Rectal smooth muscle tissue (tissue), 1 donor: ENCODE data around the gene TNFRSF6B.
A peak's percentile ranks its signal among the peaks of the same experiment; 100 is the strongest.

Experiments used
- H3K27ac ChIP-seq: one replicate; pipeline ENCODE4 v1.7.0; 2013; ENCODE audit warnings: low read depth, low read length, inconsistent platforms
- H3K27me3 ChIP-seq: one replicate; pipeline ENCODE4 v1.7.0; 2013; ENCODE audit warnings: low read length; ENCODE audit not compliant: control insufficient read depth, insufficient read depth
- H3K36me3 ChIP-seq: one replicate; pipeline ENCODE4 v1.7.0; 2013; ENCODE audit warnings: low read length; ENCODE audit not compliant: control insufficient read depth, insufficient read depth
- H3K4me1 ChIP-seq: one replicate; pipeline ENCODE4 v1.7.0; 2013; ENCODE audit warnings: low read length; ENCODE audit not compliant: control insufficient read depth, insufficient read depth
- H3K4me3 ChIP-seq: one replicate; pipeline ENCODE4 v1.7.0; 2013; ENCODE audit warnings: low read length
- H3K9ac ChIP-seq: one replicate; pipeline ENCODE4 v1.7.0; 2013; ENCODE audit warnings: low read length

Gene TNFRSF6B

DNA sequence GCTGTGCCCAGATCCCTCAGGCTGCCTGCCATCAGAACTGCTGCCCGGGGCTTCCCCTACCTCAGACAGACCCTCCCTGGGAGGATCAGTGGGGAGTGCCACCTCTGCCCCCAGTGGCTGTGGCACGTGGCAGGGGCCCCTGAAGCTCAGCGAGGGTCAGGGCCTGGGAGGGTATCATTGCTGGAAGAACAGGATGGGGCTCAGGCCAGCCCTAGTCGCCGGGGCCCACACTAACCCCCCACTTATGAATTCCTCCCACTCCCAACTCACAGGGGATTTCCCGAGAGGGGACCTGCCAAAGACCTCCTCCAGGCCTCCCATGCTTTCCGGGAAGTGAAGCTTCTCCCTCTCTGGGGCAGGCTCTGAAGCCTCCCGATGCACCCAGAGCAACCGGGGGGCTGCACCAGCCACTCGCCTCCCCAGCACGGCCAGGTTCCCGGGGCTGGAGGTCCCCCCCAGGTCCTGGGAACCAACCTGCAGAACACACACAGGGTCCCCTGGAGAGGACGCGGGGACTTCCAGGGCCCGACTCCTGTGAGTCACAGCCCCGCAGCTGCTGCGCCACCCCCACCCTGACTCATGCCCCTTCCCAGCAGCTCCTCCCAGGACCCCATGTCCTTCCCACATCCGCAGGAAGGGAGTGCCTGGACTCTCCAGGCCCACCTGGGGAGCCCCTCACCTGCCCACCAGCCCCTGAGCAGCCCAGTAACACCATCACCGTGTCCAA lies 2.5 kb downstream of the TNFRSF6B start:
- no peaks in the 10 kb centered on the region for H3K27me3 ChIP-seq
- peaks cover 4% of the 10 kb centered on the region for H3K4me1 ChIP-seq
- no peak overlapping the region for H3K4me3 ChIP-seq
- H3K36me3 ChIP-seq, result no peaks in the 10 kb centered on the region
- H3K9ac ChIP-seq, result no peak overlapping the region
- H3K27ac ChIP-seq, result peak overlapping the region; percentile 21

DNA sequence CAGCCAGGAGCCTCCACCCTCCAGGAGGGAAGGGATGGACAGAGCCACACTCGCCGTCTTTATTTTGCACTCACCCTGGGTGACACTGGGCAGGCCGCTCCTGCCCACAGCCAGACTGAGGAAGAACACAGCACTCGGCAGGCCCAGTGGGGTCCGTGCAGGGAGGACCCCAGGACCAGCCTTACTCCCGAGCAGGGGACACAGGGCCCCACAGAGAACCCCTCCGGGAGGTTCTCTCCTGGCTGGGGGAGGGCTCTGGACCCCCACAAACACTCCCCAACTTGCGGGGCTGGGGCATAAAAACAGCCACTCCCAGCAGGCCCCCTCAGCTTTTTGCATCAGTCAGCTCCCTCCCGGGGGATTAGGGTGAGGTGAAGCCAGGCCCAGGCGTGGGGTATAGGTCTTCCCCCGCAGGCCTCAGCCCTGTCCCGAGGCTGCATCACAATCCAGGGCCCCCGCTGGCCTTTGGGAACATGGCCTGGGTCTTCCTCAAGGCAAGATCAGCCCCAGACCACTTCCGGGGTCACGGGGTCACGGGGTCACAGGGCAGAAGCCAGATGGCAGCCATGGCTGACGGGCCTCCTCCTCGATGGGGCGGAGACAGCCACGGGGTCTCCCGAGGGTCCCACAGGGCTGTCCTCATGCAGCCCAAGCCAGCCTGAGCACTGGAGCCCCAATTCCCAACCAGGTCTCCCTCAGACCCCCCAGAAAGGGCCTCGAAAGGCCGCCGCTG lies 3.2 kb downstream of the TNFRSF6B start:
- Histone ChIP-seq H3K9ac (no peak overlapping the region), H3K27me3 (no peaks in the 10 kb centered on the region), H3K4me3 (no peak overlapping the region), H3K4me1 (peaks cover 4% of the 10 kb centered on the region), H3K36me3 (peaks cover 6% of the 10 kb centered on the region), H3K27ac (peak overlapping the region; percentile 21)

DNA sequence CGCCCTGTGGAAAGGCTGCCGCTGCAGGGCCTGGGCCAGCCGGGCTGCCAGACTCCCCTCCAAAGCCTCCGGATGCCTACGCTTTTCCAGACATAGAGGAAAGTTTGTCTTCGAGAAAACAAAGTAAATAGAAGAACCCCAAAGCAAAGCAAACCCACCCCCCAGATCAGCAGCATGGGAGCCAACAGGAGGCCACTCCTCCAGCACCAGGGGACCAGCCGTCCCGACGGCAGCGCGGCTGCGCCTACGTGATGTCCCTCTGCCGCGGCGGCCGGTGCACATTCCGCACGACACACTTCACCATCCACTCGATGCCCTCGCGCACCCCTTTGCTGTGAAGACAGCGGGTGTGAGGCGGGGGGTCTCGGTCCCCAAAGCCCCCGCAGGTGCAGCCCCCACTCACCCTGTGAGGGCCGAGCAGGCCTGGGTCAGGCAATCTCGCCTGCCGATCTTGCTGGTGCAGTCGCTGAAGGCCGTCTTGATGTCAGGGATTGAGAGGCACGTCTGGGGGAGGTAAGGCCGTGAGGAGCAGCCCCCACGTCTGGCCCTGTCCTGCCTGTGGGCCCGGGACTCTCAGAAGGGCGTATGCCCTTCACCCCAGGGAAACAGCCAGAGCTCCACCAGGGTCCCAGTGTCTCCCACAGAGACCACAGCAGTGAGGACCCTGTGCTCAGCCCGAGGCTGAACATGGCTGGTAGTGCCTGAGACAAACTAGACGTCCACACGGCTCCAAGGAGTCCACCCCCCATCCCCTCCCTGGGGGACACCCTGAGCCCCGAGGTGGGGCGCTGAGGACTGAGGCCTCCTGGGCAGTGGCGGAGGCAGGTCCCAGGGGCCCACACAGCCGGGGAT lies 4.0 kb downstream of the TNFRSF6B start:
- H3K9ac ChIP-seq, result no peak overlapping the region
- no peaks in the 10 kb centered on the region for H3K27me3 ChIP-seq
- H3K4me1 ChIP-seq, result peaks cover 4% of the 10 kb centered on the region
- H3K4me3 ChIP-seq, result no peak overlapping the region
- no peak overlapping the region for H3K27ac ChIP-seq
- H3K36me3 ChIP-seq, result peaks cover 13% of the 10 kb centered on the region

DNA sequence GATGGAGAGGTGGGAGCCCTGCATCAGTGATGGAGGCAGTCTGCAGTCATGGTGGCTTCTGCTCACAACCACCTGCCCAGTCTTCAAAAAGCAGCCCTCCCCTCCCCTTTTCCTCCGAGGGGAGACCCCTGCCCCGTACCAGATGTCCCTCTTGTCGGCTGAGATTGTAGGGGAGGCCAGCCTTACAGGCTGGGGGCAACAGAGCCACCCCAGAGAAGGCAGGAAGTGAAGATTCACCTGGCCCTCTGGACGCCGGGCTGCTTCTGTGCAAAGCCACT lies 4.5 kb downstream of the TNFRSF6B start:
- peaks cover 4% of the 10 kb centered on the region for H3K4me1 ChIP-seq
- no peak overlapping the region for H3K9ac ChIP-seq
- no peak overlapping the region for H3K27ac ChIP-seq
- H3K27me3 ChIP-seq, result no peaks in the 10 kb centered on the region
- H3K36me3 ChIP-seq, result peaks cover 13% of the 10 kb centered on the region
- H3K4me3 ChIP-seq, result no peak overlapping the region

DNA sequence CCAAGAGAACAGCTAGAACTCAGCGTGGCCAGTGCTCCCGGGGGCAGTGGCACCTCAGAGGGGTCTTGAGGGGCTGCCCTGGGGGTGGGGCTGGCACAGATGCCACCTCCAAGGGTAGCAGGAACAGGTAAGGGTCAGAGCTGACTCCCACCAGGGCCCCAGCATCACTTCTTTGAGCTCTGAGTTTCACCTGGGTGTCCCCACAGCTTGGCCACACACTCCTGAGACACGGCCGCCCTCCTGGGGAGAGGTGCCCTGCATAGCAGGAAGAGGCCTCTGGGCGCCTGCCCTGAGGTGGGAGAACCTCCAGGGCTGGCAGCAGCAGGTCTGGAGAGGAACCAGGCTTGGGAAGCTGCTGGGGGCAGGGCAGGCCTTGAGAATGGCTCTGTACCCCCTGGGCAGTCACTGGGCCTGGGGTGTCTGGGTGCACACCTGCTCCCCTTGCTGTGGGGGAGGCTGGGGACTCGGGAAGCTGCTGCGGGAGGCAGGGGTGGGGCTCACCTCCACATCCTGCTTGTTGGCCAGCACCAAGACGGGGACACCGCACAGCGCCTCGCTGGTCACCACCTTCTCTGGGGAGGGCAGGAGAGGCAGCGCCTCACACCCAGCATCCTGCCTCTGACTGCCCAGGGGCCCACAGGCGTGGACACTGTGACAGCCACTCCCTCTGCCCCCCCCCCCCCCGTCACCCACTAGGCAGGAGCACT lies 5.0 kb downstream of the TNFRSF6B start:
- H3K9ac ChIP-seq, result no peak overlapping the region
- H3K36me3 ChIP-seq, result peaks cover 13% of the 10 kb centered on the region
- H3K27ac ChIP-seq, result no peak overlapping the region
- no peak overlapping the region for H3K4me3 ChIP-seq
- no peaks in the 10 kb centered on the region for H3K27me3 ChIP-seq
- H3K4me1 ChIP-seq, result peaks cover 4% of the 10 kb centered on the region

DNA sequence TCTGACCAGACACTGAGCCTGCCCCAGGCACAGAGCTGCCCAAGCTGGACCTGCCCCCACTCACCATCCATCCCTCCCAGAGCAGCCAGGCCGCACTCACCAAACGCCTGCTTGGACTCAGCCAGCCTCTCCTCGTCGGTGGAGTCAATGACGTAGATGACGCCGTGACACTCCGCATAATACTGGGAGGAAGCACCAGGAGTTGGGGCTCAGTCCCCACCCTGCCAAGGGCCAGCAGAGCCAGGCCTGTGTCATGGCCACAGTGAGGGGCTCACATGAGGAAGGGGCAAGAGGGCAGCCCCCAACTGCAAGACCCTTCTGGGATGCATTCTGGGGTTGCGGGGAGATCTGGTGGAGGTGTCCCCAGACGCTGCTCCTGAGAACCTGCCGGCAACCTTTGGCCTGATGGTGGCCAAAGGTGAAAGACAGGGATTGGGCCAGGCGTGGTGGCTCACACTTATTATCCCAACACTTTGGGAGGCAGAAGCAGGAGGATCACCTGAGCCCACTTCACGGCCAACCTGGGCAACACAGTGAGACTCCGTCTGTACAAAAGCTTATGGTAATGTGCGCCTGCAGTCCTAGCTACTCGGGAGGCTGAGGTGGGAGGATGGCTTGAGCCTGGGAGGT lies 5.7 kb downstream of the TNFRSF6B start:
- Histone ChIP-seq H3K4me3 (no peak overlapping the region), H3K4me1 (peaks cover 7% of the 10 kb centered on the region), H3K9ac (no peak overlapping the region), H3K27me3 (no peaks in the 10 kb centered on the region), H3K27ac (no peak overlapping the region), H3K36me3 (peaks cover 13% of the 10 kb centered on the region)

DNA sequence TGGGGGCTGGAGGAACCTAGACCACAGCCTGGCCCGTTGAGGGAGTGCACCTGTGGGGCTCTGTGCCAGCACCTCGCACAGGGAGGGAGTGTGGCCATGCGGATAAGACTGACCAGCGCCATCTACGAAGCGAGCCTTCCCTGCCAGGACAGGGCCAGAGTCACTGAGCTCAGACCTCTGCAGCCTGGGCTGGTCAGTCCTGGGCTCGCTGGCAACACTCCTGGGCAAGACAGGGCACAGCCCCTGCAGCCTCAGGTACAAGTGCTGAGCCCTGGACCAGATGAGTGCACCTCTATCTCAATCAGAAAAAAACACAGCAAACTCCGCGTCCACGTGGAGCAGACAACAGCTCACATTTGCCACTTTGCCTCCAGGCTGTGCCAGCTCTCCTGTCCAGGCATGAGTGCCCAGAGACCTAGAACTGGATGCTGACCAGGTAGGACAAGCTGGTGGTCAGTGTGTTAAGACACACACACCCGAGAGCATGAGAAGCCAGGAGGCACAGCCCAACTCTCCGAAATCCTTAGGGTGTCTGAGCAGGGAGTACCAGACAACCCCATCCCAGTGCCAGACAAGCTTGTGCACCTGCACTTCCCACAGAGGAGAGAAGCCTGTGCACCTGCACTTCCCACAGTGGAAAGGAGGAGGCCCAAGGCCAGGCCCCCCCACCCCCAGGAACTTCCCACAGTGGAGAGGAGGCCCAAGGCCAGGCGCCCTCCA lies 6.5 kb downstream of the TNFRSF6B start:
- no peak overlapping the region for H3K9ac ChIP-seq
- H3K4me3 ChIP-seq, result no peak overlapping the region
- H3K27ac ChIP-seq, result no peak overlapping the region
- peaks cover 6% of the 10 kb centered on the region for H3K4me1 ChIP-seq
- H3K36me3 ChIP-seq, result peaks cover 13% of the 10 kb centered on the region
- H3K27me3 ChIP-seq, result no peaks in the 10 kb centered on the region

DNA sequence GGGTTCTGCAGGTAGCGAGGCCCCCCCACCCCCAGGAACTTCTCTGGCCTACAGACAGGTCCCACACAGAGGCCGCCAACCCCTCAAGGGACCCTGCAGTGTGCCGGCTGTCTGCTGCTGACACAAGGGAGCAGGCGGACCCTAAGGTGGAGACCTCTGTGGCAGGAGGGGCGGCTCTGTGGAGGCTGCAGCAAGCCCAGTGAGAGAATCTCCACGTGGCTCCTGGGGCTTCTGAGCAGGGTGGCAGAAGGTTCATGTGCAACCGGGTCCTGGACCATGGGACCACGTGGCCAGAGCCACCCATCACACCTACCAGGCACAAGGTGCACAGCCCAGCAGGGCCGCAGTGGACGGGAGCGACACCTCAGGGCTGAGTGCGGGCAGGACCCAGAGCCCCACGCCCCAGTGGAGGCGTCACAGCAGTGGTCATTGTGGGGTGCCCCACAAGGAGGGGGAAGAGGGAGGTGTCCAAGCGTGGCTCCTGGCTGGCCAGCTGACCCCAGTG lies 7.1 kb downstream of the TNFRSF6B start:
- Histone ChIP-seq H3K27ac (no peak overlapping the region), H3K36me3 (peaks cover 13% of the 10 kb centered on the region), H3K4me3 (no peak overlapping the region)

DNA sequence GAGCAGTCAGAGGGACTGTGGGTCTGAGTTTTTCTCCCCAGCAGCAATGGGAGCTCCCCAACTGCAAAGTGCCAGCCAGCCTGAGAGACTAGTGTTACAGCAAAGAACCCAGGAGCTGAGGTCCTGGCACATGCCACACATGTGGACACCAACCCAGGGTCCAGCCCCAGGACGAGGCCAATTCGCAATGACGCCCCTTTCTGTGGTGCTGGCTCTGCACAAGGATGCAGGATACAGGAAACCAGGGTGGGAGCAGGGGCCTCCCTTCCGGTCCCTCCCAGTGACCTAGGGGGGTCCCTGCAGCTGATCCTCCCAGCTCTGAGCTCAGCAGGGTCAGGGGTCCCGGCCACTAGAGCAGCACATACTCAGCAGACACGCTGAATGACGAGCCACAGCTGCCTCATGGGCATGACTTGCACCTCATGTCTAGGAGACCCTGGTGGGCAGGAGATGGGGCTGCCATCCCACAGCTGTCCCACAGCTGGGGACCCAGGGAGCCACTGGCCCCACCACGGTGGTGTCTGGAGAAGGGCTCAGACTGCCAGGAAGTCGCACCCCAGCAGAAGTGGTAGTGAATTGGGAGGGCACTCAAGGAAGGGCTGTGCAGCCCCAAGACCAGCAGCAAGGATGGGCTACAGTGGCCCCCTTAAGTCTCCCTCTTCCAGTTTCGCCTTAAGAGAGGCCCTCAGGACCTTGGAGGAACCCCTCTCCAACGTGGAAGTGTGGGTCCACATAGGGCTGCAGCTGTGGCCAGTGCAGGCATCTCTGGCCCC lies 7.7 kb downstream of the TNFRSF6B start:
- H3K9ac ChIP-seq, result no peak overlapping the region
- no peaks in the 10 kb centered on the region for H3K27me3 ChIP-seq
- no peak overlapping the region for H3K4me3 ChIP-seq
- peaks cover 12% of the 10 kb centered on the region for H3K4me1 ChIP-seq
- peaks cover 13% of the 10 kb centered on the region for H3K36me3 ChIP-seq
- H3K27ac ChIP-seq, result no peak overlapping the region

More for the DNA sequence above, 7.1 kb downstream of the TNFRSF6B start:
- Histone ChIP-seq H3K4me1 (peaks cover 6% of the 10 kb centered on the region), H3K27me3 (no peaks in the 10 kb centered on the region), H3K9ac (no peak overlapping the region)

DNA sequence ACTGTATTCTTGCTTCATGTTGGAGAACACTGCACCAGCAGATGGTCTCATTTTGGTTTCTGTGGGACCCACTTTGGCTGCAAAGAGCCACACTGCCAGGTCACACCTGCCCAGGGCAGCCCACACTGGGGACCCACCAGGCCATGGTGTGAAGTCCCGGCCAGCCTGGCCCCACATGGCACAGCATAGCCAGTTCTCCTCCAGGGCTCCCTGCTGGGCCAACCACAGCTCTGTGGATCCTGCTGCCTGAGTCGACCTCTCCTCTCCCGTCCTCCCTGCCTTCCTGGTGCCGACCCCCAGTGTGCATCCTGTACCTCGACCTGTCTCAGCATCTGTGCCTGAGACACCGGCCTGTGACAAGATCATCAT lies 8.3 kb downstream of the TNFRSF6B start:
- Histone ChIP-seq H3K27me3 (no peaks in the 10 kb centered on the region), H3K36me3 (peaks cover 13% of the 10 kb centered on the region), H3K4me3 (no peak overlapping the region), H3K27ac (no peak overlapping the region), H3K9ac (no peak overlapping the region), H3K4me1 (peaks cover 12% of the 10 kb centered on the region)
